GM23338 (cell line): ENCODE measurements around the gene CCDC167.

Experiments
- EZH2 ChIP-seq: fragments of 200-600 bp; sonication (generic); IDR thresholded peaks from one replicate; pipeline ENCODE4 v1.8.0; 2017; ENCODE audit warnings: antibody characterized with exemption, mild to moderate bottlenecking, low read depth; ENCODE audit not compliant: unreplicated experiment
- EZH2phosphoT487 ChIP-seq: fragments of 200-600 bp; sonication (generic); IDR thresholded peaks from one replicate; pipeline ENCODE4 v1.8.1; 2018; ENCODE audit warnings: antibody characterized with exemption; ENCODE audit not compliant: unreplicated experiment
- POLR2AphosphoS5 ChIP-seq: IDR thresholded peaks from 2 replicates; pipeline ENCODE4 v1.6.1; 2016; ENCODE audit warnings: antibody characterized with exemption, low read depth
- REST ChIP-seq: IDR thresholded peaks from one replicate; pipeline ENCODE4 v1.6.1; 2018; ENCODE audit warnings: antibody characterized with exemption; ENCODE audit not compliant: unreplicated experiment
- TF ChIP-seq, protein P1 (sequence below), 2 experiments: fragments of 200-600 bp in 1 of 2; sonication (generic) in 1 of 2; conservative IDR thresholded peaks; 2 replicates each; pipeline versions ENCODE4 v1.5.1 to v1.6.1; 2016 to 2017; ENCODE audit warnings: antibody characterized with exemption in 2 of 2, low read depth in 2 of 2, mild to moderate bottlenecking in 2 of 2, moderate library complexity in 1 of 2

DNA sequence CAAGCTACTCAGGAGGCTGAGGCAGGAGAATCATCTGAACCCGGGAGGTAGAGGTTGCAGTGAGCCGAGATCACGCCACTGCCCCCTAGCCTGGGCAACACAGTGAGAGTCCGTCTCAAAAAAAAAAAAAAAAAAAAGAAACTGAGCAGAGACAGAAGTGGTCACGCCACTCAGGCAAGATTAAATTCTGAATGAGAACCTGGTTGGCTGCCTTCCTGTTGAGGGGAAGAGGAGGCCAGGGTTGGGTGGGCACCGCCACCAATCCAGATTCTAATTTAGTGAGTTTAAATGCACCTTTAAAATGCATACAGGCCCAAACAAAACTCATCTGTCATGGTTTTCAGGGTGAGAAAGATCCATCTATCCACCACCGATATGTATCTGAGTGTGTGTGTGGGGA, 23.7 kb upstream of the CCDC167 start:
- TF ChIP-seq EZH2 (no peak), EZH2phosphoT487 (no peak), REST (no peak), POLR2AphosphoS5 (no peak)
- TF ChIP-seq, protein P1, sequence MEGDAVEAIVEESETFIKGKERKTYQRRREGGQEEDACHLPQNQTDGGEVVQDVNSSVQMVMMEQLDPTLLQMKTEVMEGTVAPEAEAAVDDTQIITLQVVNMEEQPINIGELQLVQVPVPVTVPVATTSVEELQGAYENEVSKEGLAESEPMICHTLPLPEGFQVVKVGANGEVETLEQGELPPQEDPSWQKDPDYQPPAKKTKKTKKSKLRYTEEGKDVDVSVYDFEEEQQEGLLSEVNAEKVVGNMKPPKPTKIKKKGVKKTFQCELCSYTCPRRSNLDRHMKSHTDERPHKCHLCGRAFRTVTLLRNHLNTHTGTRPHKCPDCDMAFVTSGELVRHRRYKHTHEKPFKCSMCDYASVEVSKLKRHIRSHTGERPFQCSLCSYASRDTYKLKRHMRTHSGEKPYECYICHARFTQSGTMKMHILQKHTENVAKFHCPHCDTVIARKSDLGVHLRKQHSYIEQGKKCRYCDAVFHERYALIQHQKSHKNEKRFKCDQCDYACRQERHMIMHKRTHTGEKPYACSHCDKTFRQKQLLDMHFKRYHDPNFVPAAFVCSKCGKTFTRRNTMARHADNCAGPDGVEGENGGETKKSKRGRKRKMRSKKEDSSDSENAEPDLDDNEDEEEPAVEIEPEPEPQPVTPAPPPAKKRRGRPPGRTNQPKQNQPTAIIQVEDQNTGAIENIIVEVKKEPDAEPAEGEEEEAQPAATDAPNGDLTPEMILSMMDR (conservative IDR thresholded peaks at IDR 0.05; ENCODE audit: low read depth in 2 of 2) = no peak
